GM19239 (cell line): ENCODE measurements around the gene RALB.
"Not testable (repeated sequence)": the region's sequence is repeated elsewhere in the genome, so short reads cannot be mapped to it uniquely, and the experiment has no call there.

Source experiments
- DNase-seq: peaks from one replicate; pipeline ENCODE4 v3.0.0; 2011; ENCODE audit warnings: low spot score; ENCODE audit not compliant: insufficient read length
- FAIRE-seq: peaks from 2 replicates; lab custom pipeline; 2011; peaks lifted over from hg19 to GRCh38; lab: Jason Lieb, UNC

Gene RALB

GRCh38 chr2:120288016-120288373 lies 35.3 kb downstream of the RALB start:
- DNase-seq = no peak
- FAIRE-seq = no peak

DNA sequence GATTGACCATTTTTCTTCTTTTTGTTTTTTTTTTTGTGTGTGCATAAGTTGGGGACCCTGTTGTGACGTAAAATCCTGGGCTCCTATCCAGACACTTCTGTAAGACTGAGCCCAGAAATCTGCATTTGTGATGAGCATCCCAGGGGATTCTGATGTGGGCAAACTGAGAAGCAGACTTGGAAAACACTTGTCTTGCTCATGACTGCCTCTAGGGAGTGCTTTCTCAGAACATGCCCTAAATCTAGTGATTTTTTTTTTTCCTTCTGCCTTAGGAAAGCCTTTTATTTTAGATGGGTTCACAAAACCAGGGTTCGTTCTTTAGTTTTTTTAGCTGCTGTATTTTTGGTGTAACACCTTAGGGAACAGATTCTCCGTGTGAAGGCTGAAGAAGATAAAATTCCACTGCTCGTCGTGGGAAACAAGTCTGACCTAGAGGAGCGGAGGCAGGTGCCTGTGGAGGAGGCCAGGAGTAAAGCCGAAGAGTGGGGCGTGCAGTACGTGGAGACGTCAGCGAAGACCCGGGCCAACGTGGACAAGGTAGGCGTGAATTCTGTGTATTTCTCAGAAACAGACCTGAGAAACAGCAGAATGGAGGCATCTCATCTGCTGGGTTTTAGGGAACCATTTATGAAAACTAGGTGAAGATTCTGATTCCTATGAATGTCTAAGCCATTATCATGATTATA lies 36.7 kb downstream of the RALB start:
- FAIRE-seq = no peak
- DNase-seq = no peak

DNA sequence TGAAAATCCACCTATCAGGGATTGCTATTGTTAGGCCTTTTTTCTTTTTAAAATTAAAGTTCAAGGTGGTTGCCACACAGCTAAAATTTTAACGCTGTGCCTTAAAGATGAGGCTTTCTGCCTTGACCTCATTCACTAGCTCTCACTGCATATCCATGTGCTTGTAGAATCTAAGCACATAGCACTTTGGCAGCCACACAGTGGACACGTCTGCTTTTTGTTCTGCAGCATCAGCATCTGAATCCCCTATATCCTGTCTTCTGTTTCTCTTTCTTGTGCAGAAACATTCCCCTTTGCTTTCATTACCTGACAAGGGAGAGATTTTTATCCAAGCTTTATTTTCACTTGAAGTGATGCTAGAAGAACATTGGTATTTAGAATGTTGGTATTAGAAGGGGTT lies 38.1 kb downstream of the RALB start:
- FAIRE-seq (no peak), DNase-seq (no peak)

DNA sequence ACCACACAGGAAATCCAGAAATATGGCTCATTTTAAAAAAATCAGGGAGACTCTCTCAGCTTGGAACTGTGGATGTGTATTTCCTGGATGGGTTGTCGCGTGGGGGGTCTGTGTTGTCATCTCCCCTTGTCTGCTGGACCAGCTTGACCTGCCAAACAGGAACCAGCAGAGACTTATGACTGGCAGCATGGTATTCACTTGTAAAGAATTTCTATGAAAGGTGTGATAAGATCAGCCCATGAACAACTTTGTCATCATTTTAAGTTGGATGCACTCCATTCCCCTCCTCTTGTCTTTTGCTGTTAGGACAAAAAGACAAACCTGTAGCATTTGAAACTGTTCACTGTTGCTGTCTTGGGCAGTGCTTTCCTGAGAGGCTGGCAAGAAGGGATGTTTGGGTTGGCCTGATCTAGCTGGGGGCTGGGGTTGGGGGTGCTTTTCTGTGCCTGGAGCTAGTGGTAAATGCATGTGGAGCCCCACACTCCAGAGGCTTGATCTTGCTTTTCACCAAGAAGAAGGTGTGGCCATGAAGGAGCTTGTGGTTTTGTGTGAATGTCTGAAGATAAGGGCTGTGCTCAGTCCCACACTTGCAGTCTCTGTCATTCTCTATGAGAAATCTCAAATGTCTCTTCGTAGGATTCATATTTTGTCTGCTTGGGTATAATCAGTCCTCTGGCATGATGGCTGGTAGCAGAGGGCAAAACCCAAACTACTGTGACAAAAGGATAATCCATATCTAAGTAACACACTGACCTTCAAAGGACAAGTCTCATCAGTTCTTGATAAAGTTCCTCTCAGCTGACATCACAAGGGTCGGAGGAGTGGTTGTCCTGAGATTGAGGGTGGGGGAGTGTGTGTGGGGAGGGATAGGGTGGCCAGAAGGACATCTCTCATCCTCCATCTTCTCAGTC lies 39.0 kb downstream of the RALB start:
- DNase-seq (no peak), FAIRE-seq (no peak)

DNA sequence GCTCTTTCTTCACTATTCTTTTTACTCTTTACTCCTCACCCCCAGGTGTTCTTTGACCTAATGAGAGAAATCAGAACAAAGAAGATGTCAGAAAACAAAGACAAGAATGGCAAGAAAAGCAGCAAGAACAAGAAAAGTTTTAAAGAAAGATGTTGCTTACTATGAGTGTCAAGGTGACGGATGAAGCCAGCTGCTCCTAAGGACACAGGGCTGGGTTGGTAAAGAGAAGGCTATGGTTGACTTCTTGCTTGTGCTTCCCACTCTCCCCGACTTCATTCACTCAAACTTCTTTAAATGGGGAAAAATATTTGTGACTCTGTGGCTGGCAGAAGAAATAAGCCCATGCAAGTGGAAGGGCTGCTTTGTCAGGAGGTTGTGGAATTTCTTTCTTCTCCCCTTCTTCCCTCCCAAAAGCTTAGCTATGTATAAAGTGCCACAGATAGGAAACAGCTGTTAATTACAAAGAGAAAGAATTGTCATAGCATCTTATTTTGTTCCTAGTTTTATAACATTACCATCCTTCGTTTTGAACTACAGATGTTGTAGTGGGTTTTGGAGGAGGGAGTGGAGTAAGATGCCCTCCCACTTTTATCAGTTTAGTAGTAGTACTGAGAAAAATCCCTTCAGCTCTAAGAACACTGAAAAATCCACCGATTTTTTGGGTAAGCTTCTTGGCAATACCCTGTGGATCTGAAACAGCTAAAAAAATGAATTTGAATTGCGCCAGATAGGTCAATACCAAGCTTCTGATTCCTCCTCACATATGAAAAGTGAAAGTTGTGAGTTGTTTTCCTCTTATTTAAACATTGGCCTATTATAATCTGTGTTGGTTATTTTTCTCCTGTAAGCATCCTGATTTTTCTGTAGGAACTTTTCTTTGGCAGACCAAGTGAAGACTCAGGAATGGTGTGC lies 40.7 kb downstream of the RALB start:
- no peak for DNase-seq
- peak; percentile 8 for FAIRE-seq

DNA sequence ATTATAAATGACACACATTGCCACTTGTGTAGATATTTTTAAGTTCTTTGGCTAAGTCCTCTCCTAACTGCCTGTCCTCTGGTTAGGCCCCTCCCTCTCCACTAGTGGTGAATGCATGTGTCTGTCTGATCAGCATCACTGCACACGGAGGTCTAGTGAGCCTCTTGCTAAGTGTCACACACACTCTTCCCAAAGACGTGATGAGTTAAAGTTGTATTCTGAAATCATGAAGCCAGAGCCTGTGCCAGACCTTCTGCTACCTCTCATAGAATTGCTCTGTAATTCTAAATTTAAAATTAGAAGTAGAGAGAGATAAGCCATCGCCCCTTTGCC lies 41.3 kb downstream of the RALB start:
- FAIRE-seq (peak; percentile 53), DNase-seq (no peak)

DNA sequence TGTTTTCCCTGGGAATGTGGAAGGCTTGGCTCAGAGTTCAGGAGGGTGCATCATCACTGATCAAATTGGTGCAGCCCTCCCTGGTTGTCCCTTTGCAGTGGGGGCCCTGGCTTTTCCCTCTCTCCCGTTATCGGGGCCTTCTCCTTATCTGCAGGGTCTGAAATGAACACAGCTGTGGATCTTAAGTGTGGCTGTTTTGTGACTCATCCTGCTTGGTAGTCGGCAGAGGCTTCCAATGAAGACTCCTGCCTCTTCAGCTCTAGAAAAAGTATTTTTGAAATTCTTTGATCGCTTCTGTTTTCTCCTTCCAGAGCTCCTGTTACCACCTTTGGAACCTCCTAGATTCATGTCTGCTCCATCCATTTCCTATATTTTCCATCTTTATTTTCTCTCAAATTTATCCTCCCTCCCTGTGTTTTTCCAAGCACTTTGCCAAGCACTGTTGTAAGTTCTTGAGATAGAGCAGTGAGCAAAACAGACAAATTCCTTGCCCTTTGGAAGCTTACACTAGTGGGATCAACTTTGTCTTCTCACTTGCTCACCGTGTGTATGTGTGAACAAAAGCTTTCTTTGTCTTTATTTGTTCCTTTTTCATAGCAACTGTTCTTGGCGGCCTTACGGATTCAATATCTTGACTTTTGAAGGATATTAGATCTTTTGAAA lies 45.7 kb downstream of the RALB start:
- FAIRE-seq (no peak), DNase-seq (no peak)

- FAIRE-seq = no peak
- DNase-seq = no peak
These were observed 46.4 kb downstream of the RALB start for GRCh38 chr2:120299004-120299403.

- no peak for DNase-seq
- FAIRE-seq = no peak
These were observed 46.9 kb downstream of the RALB start for GRCh38 chr2:120299561-120299960.

- no peak for DNase-seq
- FAIRE-seq = no peak
These were observed 47.7 kb downstream of the RALB start for GRCh38 chr2:120300385-120300784.

- DNase-seq (no peak), FAIRE-seq (no peak)
These were observed 48.6 kb downstream of the RALB start for GRCh38 chr2:120301284-120301683.

DNA sequence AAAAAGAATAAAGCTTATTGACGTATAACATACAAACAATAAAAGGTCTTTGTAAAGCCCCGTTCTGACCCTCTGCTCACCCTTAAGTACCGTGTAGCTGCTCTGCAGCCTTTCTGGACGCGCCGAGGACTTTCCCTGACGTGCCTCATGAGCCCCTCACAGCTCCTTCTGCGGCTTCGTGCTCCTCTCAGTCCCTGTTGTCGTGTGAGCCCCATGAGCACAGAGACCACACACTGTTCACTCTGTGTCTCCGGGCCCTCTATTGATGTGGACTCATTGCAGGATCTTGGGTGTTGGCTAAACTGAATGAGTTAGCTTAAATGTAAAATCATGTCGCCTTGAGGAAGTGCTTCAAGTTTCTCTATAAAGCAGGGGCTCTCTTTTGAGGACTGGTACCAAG lies 49.6 kb downstream of the RALB start:
- no peak for DNase-seq
- FAIRE-seq = no peak

- no peak for FAIRE-seq
- DNase-seq = no peak
These were observed 50.5 kb downstream of the RALB start for GRCh38 chr2:120303177-120303576.

GRCh38 chr2:120305296-120305695 lies 52.6 kb downstream of the RALB start:
- DNase-seq (no peak), FAIRE-seq (no peak)

GRCh38 chr2:120305937-120306490 lies 53.4 kb downstream of the RALB start:
- DNase-seq (no peak), FAIRE-seq (no peak)

DNA sequence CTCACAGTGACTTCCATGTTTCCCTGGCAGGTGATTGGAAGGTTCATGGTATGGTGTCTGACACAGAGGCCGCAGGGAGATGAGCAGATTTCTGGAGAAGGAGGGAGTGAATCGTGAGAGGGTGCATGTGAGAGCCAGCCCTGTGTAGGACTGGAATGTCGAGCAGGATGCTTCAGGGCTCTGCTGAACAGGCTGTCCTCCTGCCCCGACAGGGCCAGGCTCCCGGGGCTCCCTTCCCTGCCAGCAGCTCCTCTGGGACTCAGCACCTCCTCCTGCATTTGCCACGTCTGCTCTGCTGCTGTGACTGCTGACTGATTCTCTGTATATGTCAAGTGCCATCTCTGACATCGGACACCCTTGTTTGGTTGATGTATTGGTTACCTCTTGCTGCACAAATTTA lies 54.8 kb downstream of the RALB start:
- no peak for DNase-seq
- no peak for FAIRE-seq

DNA sequence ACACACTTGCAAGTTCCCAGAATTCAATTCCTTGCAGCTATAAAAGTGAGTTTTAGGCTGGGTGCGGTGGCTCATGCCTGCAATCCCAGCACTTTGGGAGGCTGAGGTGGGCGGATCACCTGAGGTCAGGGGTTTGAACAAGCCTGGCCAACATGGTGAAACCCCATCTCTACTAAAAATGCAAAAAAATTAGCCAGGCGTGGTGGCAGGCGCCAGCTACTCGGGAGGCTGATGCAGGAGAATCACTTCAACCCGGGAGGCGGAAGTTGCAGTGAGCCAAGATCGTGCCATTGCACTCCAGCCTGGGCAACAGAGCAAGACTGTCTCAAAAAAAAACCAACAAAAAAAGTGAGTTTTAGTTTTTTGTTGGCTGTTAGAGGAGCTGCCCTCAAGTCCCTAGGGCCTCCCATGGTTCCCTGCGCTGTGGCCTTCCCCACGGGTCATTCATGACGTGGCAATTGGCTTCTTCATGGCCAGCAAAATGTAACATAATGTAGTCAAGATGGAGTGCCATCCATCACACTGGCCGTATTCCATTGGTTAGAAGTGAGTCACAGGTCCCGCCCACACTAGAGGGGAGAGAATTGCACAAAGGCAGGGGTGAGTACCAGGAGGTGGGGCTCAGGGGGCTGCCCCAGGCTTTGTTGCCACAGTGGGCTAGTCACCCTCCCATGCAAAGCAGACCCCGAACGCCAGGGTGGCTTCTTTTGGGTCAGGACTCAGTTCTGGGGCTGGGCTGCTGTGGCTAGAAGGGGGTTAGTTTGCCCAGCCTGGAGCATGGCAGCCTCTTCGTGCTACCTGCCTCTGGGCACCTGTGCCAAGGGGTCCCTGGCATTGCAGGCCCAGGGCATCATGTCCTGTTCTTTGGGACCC lies 55.6 kb downstream of the RALB start:
- DNase-seq (no peak), FAIRE-seq (no peak)

DNA sequence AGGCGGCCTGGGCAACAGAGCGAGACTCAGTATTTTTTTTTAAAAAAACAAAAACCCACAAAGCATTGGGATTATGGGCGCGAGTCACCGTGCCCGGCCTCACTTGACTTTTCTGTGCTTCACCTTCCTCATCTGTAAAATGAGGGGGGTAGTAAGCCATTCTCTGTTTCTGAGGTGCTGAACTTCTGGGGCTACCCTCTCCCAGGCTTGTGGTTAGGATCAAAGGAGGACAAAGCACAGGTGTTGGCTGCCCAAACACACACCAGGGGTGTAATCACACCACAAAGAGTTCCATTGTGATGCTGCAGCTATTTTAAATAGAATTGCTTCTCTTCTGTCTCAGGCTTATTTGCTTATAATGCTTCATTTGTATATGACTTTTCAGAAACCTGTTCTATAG lies 57.5 kb downstream of the RALB start:
- FAIRE-seq = no peak
- no peak for DNase-seq

DNA sequence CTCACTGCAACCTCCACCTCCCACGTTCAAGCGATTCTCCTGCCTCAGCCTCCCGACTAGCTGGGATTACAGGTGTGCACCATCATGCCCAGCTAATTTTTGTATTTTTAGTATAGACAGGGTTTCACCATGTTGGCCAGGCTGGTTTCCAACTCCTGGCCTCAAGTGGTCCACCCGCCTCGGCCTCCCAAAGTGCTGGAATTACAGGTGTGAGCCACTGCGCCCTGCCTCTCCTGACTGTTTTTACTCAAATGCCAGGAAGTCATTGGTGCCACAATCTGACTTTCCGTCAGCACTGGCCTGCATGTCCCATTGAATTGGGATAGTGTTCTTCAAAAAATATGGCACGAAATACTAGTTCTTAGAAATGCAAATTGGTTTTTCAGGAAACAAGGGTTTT lies 58.2 kb downstream of the RALB start:
- FAIRE-seq, DNase-seq: not testable (repeated sequence)
